ENCODE data around the gene SPATA13.

- TF ChIP-seq EZH2 (IDR thresholded peaks at IDR 0.05) (no peak), POLR2AphosphoS5 (IDR thresholded peaks at IDR 0.05; ENCODE audit: low read depth, low read length) (no peak), CEBPB (IDR thresholded peaks at IDR 0.05; ENCODE audit: low read depth) (no peak), ZNF274 (IDR thresholded peaks at IDR 0.05; ENCODE audit: low read depth, low read length) (no peak), REST (IDR thresholded peaks at IDR 0.05; ENCODE audit: low read depth) (no peak), CTCF (IDR thresholded peaks at IDR 0.05 in 2 of 3, conservative IDR thresholded peaks at IDR 0.05 in 1 of 3; ENCODE audit: borderline replicate concordance in 1 of 3, insufficient read depth in 1 of 3, low read depth in 2 of 3, low read length in 2 of 3) (no peak)
Measured at GRCh38 chr13:24183741-24184182, 23.2 kb downstream of the SPATA13 start.

Data from HCT116 (cell line).